Stimulated activated naive CD4-positive, alpha-beta T cell treated with Interleukin-2 at 50 U/mL for 16 hours (primary cell): ENCODE data around the gene YRDC.
"Not testable (repeated sequence)": the region's sequence is repeated elsewhere in the genome, so short reads cannot be mapped to it uniquely, and the experiment has no call there.

ENCODE experiments used
- DNase-seq: peaks from one replicate; lab custom pipeline; 2025; lab: John Stamatoyannopoulos, UW

The YRDC gene

GRCh38 chr1:37821481-37821880 is 13.5 kb upstream of the YRDC start:
- no peak for DNase-seq

- DNase-seq = no peak
These were observed 9.5 kb upstream of the YRDC start for GRCh38 chr1:37817481-37817880.

- DNase-seq = no peak
These were observed 6.2 kb upstream of the YRDC start for GRCh38 chr1:37814252-37814651.

- DNase-seq = no peak
These were observed 5.6 kb upstream of the YRDC start for GRCh38 chr1:37813529-37814145.

GRCh38 chr1:37811027-37811655 is 3.1 kb upstream of the YRDC start:
- peak; percentile 64 for DNase-seq

GRCh38 chr1:37809942-37810341 is 1.9 kb upstream of the YRDC start:
- no peak for DNase-seq

- DNase-seq = peak; percentile 49
These were observed 636 bp upstream of the YRDC start for GRCh38 chr1:37808369-37809319.

- DNase-seq = no peak
These were observed 821 bp downstream of the YRDC start for GRCh38 chr1:37807220-37807554.

GRCh38 chr1:37802439-37802838 is 5.6 kb downstream of the YRDC start:
- no peak for DNase-seq

- DNase-seq = no peak
These were observed 10.2 kb downstream of the YRDC start for GRCh38 chr1:37797750-37798345.

- DNase-seq = peak; percentile 12
These were observed 12.5 kb downstream of the YRDC start for GRCh38 chr1:37795340-37796125.

GRCh38 chr1:37794372-37795339 is 13.4 kb downstream of the YRDC start:
- DNase-seq = no peak

GRCh38 chr1:37793773-37794371 is 14.1 kb downstream of the YRDC start, which contains the start of gene MANEAL:
TSS of gene MANEAL (plus strand) at chr1:37793847. CDS start at chr1:37794183, 336 bp downstream.
- DNase-seq = peak; percentile 7

- no peak for DNase-seq
These were observed 14.9 kb downstream of the YRDC start for GRCh38 chr1:37792943-37793686.

- no peak for DNase-seq
These were observed 25.5 kb downstream of the YRDC start for GRCh38 chr1:37782491-37782890.

- no peak for DNase-seq
These were observed 29.4 kb downstream of the YRDC start for GRCh38 chr1:37778654-37779053.

GRCh38 chr1:37776946-37777516 is 31.0 kb downstream of the YRDC start:
- peak; percentile 14 for DNase-seq

GRCh38 chr1:37771440-37771839 is 36.6 kb downstream of the YRDC start:
- not testable (repeated sequence) for DNase-seq

- DNase-seq = no peak
These were observed 40.5 kb downstream of the YRDC start for GRCh38 chr1:37767488-37767887.
